ENCODE measurements around the gene SLC9C1.

The SLC9C1 gene

DNA sequence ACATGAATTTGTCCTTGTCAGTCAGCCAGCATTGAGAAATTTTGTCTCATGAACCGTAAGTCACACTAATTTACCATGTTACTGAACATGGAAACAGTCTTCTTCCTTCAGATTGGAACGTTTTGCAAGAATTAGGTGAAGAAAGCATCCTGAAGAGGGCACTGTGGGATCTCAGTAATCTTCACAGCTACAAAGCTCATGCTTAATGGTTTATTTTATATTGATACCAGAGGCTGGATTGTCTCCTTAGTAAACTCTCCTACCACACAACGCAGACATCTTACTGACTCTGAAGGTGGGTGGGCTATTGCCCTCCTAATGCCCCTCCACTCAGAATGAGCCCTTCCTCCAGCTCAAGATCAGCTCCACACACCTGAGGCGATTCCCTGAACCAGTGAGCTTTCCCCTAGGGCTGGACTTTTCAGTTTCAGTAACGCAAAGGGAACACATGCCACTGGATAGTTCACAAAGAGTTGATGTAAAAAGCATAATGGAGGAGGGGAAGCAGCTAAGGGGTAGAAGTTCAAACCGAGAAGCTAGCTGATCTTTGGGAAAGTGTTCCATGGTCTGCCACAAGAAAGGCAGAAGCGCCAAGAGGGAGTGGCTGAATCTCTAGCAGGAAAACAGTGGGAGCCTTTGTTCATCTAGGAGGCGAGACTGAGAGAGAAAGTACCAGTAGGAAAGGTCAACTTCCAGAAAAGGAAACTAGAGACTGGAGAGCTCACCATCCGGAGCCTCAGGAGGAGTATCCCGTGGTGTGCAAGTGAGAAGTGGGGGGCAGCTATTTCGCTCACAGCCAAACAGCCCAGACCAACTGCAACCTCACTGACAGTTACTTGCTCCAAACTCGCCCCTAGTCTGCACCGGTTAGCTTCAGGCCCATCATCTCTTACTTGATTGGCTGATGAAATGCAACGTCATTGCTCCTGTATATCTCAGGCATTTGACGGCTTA lies at the start of gene SLC9C1:
Gene SLC9C1 (minus strand): TSS at position 849 of the 954 bp plus-strand sequence. CDS start 7,425 bp downstream, outside the sequence.
- peak; percentile 73 for DNase-seq

DNA sequence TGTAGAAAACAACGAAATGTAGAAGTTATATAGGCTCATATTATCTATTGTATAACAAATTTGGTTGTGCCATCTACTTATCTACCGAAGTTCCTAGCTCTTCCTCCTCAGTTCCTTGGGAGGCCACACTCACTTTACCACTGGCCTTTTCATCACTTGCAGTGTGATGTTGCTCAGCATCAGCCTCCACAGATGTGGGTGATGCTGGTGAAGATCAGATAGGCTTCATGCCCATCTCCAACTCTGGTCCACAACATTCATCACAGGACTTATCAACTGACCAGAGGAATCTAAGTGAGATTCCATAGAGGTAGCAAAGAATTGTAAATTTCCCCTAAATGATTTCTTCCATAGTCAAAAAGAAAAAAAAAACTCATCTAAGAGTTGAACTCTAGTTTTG lies 47.4 kb upstream of the SLC9C1 start:
- no peak for DNase-seq

DNA sequence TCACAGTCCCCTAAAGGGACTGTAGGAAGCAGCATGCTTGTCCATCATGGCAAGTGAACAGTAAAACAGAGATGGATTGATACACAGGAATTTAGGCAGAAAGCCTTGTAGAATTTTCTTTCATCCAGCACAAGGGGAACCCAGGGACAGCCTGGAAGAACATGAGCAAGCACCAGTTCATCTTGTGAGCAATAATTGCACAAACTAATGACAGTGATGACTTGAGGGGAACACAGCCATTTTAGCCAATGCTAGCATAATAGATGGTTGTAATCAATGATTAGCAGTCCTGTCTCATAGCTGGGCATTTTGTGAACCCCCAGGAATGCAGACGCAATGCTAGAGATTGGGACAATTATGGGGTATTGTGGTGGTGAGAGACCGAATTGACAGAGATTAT lies 45.6 kb upstream of the SLC9C1 start:
- no peak for DNase-seq

DNA sequence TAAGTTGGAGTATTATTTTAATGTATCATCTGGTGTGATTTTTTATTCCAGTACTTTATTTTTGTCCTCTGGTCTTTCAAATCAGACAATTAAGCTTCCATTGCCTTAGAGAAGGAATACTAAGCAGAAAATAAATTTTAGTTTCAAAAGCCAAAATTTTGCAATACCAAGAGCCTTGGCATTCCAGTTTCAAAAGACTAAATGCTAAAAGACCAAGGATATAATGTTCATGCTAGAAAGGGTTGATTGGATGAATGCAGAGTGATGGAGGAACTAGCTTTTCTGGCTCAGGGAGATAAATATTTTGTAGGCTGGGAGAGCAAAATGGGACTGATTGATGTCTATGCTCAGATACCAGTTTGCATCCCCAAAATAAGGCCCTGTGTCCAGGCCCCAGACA lies 45.1 kb upstream of the SLC9C1 start:
- DNase-seq = no peak

DNA sequence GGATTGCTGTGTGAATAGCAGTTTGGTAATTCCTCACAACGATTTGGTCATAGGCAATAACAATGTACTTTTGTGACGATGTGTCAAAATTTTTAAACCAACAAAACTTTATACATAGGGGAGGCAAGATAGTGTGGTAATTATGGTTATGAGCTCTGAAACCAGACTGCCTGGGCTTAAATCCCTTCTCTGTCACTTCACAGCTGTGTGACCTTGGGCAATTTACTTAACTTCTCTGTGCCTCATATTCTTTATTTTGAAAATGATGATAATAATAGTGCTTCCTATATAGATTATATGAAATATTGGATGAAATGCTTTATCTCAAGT lies 44.7 kb upstream of the SLC9C1 start:
- no peak for DNase-seq

DNA sequence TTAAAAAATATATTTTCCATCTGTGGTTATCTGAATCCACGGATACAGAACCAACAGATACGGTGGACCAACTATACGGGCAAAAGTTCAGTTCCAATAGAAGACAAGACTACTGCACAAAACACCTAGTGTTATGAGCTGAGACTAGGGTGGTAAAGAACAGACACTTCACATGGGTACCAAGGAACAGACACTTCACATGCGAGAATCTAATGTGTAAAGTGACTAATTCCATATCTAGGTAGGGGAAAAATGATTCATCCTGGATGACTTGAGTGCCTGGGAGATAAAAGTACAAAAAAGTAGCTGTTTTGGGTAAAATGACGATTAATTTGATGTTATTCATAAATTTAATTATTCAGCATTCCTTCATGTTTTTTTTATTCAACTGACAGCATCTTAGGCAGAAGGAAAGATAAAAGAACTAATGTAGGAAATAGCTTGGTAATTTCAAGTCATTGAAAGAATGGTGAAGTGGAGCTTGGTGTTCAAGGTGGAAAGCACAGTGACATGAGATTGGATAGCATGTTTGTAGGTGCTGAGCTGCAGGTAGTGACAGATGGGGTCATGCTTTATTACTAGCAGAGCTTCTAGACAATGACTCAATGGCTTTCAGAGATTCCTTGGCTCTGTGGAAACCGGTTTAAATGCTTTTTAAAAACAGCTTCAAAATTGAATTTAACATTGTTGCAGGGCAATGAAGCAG lies 44.2 kb upstream of the SLC9C1 start:
- DNase-seq = no peak

DNA sequence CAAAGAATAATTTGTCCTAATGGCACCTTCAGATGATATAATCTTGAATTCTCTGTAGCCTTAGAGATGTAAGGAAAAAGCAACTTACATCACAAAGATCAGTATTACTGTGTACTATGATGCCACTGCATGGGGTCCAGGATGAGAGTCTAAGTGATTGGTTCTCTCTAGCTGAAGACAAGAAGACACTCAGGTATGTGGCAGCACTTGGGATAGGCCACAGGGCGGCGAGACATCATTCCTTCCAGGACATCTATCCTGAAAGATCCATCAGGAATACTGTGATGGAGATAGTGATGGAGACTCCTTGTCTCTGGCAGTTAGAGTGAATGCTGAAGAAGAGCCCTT lies 41.4 kb upstream of the SLC9C1 start:
- DNase-seq = no peak

DNA sequence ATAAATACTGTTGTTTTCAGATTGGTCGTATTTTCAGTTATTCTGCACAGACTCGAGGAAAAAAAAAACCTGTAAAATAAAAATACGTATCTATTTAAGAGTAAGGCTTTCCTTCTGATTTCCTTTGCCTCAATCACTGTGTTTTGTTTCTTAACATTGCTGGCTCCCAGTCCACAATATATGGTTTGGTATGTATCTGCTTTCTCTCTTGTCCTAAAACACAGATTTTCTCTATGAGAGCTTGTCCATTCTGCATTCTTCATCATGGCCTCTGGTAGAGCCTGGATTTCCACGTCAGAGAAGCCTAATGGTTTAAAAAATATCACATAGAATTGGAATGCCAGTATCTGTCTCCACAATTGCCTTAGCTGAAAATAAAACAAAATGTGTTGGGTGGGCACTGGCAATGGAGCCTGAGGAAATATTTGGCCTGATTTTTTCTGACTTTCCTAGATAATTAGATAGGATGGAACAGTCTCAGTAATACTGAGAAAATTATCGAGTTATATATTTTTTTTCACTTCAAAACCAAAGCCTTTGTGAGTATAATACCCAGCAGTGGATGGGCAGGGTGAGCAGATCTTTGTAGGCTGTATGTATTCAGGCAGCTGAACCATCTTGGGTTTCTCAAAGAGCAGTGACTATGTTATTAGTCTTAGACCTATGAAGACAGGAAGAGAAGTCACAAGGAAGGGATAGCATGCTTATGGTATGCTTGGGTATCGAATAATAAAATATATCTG lies 40.8 kb upstream of the SLC9C1 start:
- DNase-seq = no peak

DNA sequence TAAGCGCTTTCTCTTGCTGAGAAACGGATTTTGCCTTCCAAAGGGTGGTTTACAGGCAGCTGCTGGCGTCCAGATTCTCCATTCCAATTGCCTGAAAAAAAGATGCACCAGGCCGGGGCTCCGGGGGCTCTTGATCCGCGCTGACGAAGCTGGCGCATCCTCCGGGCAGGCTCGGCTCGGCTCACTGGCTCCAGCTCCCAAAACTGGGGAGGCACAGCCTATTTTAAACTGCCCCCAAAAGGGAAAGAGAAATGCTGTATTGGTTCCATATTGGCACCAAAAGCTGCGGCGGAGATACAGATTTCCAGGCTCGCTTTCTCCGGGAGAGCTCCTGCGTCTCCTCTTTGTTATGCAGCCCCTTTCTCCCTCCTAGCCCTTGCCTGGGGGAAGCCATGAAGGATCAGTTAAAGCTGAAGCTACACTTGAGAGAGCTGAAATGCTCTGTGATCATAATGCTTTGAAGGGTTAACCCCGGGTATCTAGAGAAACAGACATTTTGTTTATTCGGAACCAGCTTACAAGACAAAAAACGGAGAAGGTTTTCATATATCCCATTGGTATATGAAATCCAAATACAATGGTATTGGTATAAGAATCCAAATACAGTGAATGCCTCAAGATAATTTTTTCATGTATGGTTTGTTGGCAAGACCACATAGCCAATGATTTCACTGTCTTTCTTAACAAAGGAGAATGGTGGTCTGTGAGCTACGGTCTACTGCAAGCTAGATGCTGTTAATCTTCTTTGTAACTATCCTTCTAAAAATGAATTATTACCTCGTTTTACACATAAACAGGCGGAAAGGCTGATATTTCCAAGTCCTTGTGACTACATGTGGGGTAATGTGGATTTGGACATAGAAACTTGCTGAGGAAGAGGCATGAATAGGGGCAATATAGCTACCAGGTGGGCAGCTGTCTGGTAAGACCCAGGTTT lies 39.6 kb upstream of the SLC9C1 start:
- DNase-seq = no peak

DNA sequence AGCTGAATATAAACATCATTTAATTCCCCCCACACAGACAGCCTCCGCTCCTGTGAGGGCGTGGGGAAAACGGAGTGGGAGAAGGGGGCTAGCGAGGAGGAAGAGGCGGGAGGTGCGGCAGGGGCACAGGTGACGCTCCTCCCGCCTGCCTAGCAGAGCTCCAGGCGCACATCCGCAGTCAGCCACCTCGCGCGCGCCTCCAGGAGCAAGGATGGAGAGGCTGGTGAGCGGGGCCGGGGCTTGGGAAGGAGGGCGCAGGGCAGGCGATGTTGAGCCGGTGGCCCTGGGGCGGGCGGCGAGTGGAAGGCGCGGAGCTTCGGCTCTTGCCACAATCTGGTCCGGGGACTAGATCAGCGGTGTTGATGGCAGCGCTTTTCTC lies 39.0 kb upstream of the SLC9C1 start, which contains the start of gene CD200:
Gene CD200 (plus strand): TSS at position 155 of the 379 bp plus-strand sequence. CDS start 57 bp downstream, at position 212.
- DNase-seq = peak; percentile 43

DNA sequence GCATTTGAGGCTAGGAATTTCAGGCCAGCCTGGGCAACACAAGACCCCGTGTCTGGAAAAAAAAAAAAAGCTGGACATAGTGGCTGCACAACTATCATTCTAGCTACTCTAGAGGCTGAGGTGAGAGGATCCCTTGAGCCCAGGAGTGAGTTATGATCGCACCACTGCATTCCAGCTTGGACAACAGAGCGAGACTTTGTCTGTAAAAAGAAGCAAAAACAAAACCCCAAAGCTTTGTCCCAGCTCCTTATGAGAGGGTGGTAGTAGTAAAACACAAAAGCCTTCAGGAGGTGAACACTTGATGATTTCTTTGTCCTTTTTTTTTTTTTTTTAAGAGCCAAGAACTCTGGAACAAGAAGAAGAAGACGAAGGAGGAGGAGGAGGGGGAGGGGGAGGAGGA lies 37.8 kb upstream of the SLC9C1 start:
- no peak for DNase-seq

DNA sequence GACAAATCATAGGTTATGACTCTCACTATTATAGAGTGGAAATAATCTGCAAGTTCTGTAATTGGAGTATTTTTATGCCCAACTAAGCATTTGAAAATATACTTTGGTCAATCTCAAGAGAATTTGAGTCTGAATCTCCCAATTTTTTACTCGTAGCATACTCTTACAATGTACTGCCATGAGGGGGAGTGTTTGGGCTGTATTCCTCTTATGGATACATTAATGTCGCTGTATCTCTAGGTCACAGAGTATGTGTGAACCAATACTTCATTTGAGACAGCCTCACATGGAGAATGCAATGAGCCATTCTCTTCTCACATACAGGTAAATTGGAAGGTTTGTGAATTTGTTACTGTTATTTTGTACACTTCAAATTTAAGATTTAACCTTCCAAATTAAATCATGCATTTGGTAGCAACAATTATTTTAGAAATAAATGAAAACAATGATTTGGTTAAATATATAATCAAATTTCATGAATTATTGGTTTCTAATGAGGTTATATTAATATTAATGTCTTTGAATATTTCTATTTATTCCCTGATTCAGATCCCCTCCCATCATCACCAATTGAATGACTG lies 33.4 kb upstream of the SLC9C1 start:
- DNase-seq = peak; percentile 56

DNA sequence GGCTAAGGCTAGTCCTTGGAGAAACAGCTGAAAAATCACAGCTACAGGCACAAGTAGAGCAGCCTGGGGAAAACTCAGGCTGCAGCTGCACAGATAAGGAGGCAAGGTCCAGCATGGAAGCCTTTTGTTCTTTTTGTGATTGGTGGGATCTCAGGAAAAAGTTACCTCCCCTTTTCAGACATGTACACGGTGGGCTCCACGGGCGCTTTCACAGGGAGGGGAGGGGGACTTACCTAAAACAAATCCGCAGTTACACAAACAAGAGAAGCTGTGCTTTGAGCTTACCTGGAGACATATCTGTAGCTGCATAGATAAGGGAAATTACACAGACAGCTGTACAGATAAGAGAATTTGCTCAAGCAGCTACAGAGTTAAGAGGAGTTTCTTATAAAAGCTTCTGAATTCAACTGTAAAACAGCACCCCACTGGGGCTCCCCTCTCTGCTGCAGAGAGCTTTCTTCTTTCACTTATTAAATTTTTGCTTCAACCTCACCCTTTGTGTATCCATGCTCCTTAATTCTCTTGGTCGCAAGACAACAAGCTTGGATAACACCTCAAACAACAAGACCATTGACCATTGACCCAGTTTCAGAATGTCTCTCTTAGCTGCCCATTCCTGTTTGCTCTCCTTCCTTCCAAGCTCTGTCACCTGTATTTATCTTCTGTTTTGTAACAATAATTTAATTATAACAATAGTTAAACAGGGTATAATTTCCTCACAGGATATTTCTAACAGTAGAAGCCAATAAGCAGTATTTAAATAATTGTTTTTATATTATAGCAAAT lies 28.0 kb upstream of the SLC9C1 start:
- DNase-seq = no peak

DNA sequence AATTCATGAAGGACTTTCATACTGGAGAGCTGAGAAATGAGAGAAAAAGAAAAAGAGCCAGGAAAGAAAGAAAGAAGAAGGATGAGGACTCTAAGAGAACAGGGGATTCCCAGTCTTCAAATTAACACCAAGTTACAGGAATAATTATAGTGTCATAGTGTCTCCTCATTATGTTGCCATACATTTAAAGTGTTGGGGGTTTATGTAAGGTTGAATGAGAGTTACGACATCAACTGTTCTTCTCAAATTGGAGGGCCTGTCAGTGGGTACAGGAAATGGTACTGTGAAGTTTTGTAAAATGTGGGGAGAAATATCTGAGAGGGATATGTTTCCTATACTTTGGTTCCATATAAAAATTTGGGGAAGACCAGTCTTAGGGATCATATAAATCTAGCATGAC lies 26.7 kb upstream of the SLC9C1 start:
- DNase-seq = no peak

DNA sequence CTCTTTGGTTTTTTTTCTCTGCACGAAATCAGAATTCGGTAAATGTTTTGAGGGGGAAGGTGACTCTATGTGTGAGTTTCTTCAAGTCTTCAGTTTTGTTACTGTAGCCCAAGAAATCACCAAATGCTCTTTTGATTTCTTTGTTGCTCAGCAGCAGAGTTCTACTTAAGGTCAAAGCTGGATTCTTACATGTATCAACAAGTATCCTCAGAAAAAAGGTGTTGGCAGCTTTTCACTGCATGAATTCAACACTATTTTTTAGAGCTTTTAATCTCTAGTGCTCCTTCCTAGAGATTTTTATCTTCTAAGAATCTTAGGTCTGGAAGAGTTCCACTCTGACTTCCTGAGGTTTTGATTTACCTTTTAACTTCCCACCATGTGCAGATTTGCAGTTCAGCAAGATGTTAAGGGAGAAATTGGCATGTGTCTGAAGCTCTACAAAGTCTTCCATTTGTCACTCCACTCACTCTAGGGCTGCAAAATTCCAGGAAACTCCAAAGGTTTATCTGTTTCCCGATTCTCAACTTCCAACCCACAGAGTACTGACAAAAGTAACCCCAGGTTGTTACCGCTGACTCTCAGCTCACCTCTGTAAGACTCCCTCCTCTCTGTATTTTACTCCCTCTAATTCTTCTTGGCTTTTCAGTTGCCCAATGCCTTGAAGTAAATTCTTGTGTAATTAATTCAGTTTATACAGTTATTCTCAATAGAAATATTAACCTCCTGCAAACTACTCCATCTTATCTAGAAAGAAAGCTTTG lies 25.7 kb upstream of the SLC9C1 start:
- DNase-seq = no peak

DNA sequence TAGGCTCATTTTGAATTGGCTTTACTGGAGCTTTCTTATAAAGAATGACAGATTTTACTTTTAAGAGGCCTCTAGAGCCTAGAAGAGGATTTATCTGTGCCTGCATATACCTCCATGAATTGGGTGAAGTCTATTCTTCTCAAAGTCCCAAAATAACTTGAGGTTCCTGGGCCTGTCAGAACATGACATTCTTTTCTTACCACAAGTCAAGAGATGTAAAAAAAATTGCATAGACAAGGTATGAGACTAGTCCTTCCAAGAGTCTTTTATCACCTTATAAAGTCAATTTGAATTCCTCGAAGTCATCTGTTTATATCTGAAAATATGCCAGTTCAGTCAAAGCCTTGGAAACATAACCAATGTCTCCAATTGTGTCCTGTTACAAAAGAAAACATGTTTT lies 21.8 kb upstream of the SLC9C1 start:
- no peak for DNase-seq

DNA sequence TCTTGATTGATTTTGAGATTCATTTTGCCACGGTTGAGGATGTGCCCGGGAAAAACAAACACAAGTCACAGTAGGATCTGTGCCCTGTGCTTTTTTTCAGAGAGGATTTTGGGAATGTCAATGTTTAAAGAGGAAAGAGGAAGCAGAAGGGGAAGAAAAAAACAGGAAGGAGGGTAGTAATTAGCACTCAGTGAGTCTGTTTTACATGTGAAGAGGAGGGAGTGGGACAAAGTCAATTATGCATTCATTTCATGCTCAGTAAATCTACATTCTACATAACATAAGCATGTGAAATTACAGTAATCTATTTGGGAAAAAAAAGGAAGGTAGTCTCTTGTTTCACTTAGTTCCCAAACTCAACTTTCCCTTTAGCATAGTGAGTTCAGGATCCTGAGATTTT lies 20.6 kb upstream of the SLC9C1 start:
- DNase-seq = no peak

DNA sequence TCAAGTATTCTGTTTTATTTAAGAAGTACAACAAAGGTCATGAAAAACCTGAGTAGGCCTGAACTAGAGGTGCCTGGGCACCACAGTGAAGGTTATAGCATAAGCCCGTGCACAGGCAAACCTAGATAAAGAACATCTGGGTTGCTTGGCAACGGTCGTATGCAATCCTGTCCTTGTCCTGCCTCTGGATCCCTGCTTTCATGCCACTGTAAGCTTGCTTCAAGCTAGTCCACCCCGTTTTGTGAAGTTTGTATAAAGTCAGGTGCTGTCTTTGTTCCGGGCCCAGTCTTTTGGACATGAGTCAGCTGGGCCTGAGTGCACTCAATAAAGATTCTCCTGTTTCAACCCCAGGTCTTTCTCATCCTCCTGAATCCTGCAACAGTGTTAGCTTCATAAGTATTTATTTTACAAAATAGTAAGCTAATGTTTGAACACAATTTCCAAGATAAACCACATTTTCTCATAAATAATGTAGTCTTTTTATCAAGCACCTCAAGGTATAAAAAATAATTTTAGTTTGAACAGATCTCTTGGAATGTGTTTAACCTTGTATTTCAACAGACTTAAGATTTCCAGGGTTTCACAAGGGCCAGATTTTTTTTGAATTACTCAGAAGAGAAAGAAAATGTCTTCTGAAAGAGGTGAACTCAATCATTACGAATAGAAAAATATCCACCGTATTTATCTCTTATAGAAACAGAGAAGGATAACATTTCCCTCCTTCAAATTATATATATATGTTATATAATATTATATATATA lies 14.3 kb upstream of the SLC9C1 start:
- DNase-seq = peak; percentile 2

DNA sequence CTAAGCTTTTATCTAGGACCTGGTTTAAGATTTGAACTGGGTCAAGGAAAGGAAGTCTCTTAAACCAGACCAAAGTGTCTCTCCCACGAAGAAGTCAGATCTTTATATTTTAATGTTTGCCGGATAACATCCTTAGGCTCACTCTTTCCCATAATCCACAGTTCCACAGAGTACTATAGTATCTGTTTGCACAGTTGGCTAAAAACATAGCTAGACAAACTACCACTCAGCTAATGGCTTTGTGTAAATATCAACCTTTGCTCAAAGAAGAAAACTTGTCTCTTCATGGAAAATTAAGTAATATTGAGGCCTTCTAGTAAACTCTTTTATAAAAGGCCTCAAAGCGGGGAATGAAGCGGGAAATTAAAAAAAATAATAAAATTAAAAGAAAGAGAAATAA lies 13.5 kb upstream of the SLC9C1 start:
- no peak for DNase-seq

DNA sequence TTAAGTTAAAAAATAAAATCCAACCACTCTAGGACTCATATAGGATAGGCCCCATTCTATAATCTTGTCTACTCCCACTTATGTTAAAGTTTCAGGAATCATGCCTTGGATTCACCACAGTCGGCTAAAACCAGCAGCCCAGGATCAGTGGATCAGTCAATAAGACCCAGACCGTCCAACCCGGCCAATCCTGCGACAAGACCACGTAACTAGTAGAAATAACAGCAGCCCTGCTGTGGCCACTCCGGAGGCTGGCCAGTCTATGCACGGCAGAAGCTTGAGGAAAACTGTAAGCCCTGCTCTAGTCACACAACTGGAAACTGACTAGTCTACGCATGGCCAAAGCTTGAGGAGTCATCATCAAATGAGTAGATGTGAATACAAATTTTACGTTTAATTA lies 12.8 kb upstream of the SLC9C1 start:
- no peak for DNase-seq
